H1 (cell line): ENCODE measurements around the gene CALML5.

Source experiments
- EP300 ChIP-seq, 2 experiments: IDR thresholded peaks; 1 replicate in 1 of 2; 2 replicates in 1 of 2; pipeline ENCODE4 v1.6.1; 2011 to 2012; ENCODE audit warnings: low read depth in 2 of 2, low read length in 2 of 2, mild to moderate bottlenecking in 2 of 2, borderline replicate concordance in 1 of 2, inconsistent platforms in 1 of 2, moderate library complexity in 1 of 2
- HDAC2 ChIP-seq, 2 experiments: fragments of 300-600 bp in 1 of 2; sonication (generic) in 1 of 2; IDR thresholded peaks; 2 replicates each; pipeline ENCODE4 v1.6.1; 2011 to 2012; ENCODE audit warnings: low read depth in 2 of 2, low read length in 2 of 2, mild to moderate bottlenecking in 2 of 2, moderate library complexity in 2 of 2, borderline replicate concordance in 1 of 2, inconsistent platforms in 1 of 2
- POLR2A ChIP-seq, 2 experiments: IDR thresholded peaks; 1 replicate in 1 of 2; 2 replicates in 1 of 2; pipeline ENCODE4 v1.6.1; 2011; ENCODE audit warnings: low read depth in 2 of 2, low read length in 2 of 2, mild to moderate bottlenecking in 2 of 2; ENCODE audit errors: control extremely low read depth in 1 of 2
- POLR2AphosphoS5 ChIP-seq: IDR thresholded peaks from 2 replicates; pipeline ENCODE4 v1.6.1; 2011; ENCODE audit warnings: low read depth, low read length
- SP2 ChIP-seq: IDR thresholded peaks from 2 replicates; pipeline ENCODE4 v1.6.1; 2012; ENCODE audit warnings: mild to moderate bottlenecking, low read length, inconsistent platforms
- TF ChIP-seq, protein P1 (sequence below), 3 experiments: IDR thresholded peaks; 1 replicate in 2 of 3; 2 replicates in 1 of 3; pipeline versions ENCODE4 v1.5.1 to v1.6.1; 2011; ENCODE audit warnings: low read length in 3 of 3, mild to moderate bottlenecking in 3 of 3, inconsistent platforms in 2 of 3, low read depth in 1 of 3, moderate library complexity in 1 of 3; ENCODE audit not compliant: insufficient read depth in 1 of 3; ENCODE audit errors: control extremely low read depth in 1 of 3
- TF ChIP-seq, protein P2 (sequence below): IDR thresholded peaks from 2 replicates; pipeline ENCODE4 v1.6.1; 2011; ENCODE audit warnings: low read length, improper control_type of control experiment

DNA sequence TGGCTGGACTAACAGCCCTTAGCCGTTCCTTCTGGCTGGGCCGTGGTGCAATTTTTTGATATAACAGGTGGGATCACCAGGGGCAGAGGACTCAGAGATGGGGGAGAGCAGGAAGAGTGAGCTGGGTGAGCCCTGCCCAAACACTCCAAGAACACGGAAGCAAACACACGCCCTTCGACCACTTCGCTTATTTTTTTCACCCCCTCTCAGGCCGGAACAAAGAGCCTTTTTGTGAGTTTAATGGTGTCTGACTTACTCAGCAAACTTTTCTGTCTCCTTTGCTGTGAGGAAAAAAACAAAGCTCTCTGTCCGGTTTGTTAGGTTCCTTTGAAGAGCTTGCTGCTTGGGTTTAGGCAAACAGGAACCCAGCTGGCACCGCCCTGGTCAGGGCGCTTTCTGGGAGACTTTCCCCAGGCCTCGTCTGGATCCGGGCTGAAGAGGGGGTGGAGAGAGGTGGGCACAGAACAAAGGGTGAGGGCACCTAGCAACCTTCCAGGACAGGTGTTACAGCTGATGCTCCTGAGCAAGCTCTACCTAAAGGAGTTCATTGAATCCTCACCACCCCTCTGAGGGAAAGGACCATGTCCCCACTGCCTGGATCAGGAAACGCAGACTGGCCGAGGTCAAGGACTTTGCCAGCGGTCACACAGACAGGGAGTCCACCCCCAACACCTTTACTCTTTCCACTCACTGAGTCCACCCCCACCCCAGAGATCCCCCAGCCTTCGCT is 48.7 kb upstream of the CALML5 start:
- TF ChIP-seq SP2 (no peak), POLR2AphosphoS5 (no peak), HDAC2 (IDR thresholded peaks at IDR 0.05; ENCODE audit: borderline replicate concordance in 1 of 2, low read depth in 2 of 2, low read length in 2 of 2) (no peak), POLR2A (IDR thresholded peaks at IDR 0.05; ENCODE audit: control extremely low read depth in 1 of 2, low read depth in 2 of 2, low read length in 2 of 2) (no peak), EP300 (IDR thresholded peaks at IDR 0.05; ENCODE audit: borderline replicate concordance in 1 of 2, low read depth in 2 of 2, low read length in 2 of 2) (no peak)
- TF ChIP-seq, protein P1, sequence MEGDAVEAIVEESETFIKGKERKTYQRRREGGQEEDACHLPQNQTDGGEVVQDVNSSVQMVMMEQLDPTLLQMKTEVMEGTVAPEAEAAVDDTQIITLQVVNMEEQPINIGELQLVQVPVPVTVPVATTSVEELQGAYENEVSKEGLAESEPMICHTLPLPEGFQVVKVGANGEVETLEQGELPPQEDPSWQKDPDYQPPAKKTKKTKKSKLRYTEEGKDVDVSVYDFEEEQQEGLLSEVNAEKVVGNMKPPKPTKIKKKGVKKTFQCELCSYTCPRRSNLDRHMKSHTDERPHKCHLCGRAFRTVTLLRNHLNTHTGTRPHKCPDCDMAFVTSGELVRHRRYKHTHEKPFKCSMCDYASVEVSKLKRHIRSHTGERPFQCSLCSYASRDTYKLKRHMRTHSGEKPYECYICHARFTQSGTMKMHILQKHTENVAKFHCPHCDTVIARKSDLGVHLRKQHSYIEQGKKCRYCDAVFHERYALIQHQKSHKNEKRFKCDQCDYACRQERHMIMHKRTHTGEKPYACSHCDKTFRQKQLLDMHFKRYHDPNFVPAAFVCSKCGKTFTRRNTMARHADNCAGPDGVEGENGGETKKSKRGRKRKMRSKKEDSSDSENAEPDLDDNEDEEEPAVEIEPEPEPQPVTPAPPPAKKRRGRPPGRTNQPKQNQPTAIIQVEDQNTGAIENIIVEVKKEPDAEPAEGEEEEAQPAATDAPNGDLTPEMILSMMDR (IDR thresholded peaks at IDR 0.05; ENCODE audit: control extremely low read depth in 1 of 3, insufficient read depth in 1 of 3, low read depth in 1 of 3, low read length in 3 of 3), result no peak
- TF ChIP-seq, protein P2, sequence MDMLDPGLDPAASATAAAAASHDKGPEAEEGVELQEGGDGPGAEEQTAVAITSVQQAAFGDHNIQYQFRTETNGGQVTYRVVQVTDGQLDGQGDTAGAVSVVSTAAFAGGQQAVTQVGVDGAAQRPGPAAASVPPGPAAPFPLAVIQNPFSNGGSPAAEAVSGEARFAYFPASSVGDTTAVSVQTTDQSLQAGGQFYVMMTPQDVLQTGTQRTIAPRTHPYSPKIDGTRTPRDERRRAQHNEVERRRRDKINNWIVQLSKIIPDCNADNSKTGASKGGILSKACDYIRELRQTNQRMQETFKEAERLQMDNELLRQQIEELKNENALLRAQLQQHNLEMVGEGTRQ, result no peak
